Suprapubic skin (tissue), 4 donors: ENCODE measurements around the gene STXBP1. TPM values are rescaled to one million over a fixed set of nuclear protein-coding genes. Genes with fewer than 3 reads are reported as not detected.

ENCODE experiments used
- DNase-seq, 2 donors: peaks; one replicate each; pipeline ENCODE4 v3.0.0-alpha.2; 2019; ENCODE audit warnings: low spot score in 2 of 2
- H3K27ac ChIP-seq: fragments of 200-600 bp; sonication (generic); one replicate; pipeline ENCODE4 v1.5.1; 2019
- H3K27me3 ChIP-seq: fragments of 200-600 bp; sonication (generic); one replicate; pipeline ENCODE4 v1.5.1; 2019
- H3K36me3 ChIP-seq: fragments of 200-600 bp; sonication (generic); one replicate; pipeline ENCODE4 v1.5.1; 2019
- H3K4me1 ChIP-seq: fragments of 200-600 bp; sonication (generic); one replicate; pipeline ENCODE4 v1.5.1; 2019
- H3K4me3 ChIP-seq: fragments of 200-600 bp; sonication (generic); one replicate; pipeline ENCODE4 v1.5.1; 2019; ENCODE audit warnings: mild to moderate bottlenecking
- H3K9me3 ChIP-seq: fragments of 200-600 bp; sonication (generic); one replicate; pipeline ENCODE4 v1.5.1; 2019
- EP300 ChIP-seq: sonication (generic); formaldehyde crosslinking; IDR thresholded peaks from one replicate; pipeline ENCODE4 v1.6.1; 2017; ENCODE audit warnings: antibody characterized with exemption
- POLR2A ChIP-seq, 2 donors: fragments of 450-650 bp; IDR thresholded peaks; one replicate each; pipeline ENCODE4 v1.6.1; 2017; ENCODE audit warnings: antibody characterized with exemption in 2 of 2, mild to moderate bottlenecking in 2 of 2, moderate library complexity in 2 of 2
- POLR2AphosphoS5 ChIP-seq, 3 donors: sonication (generic); formaldehyde crosslinking; IDR thresholded peaks; one replicate each; pipeline ENCODE4 v1.6.1; 2017; ENCODE audit warnings: antibody characterized with exemption in 3 of 3
- WGBS: methylation state at CpG from one replicate; pipeline ENCODE4 v1.1.5; 2018; 5-methylcytosine and 5-hydroxymethylcytosine counted together
- total RNA-seq, 4 donors: library from RNA; depleted of rRNA; stranded (reverse); fragments of >200 nt; gene quantifications; one replicate each; pipeline ENCODE4 v1.1.0, GENCODE V29; 2016
- TF ChIP-seq, protein P1 (sequence below), 2 donors: fragments of 200-600 bp in 1 of 2; fragments of 450-650 bp in 1 of 2; sonication (generic) in 1 of 2; IDR thresholded peaks; one replicate each; pipeline ENCODE4 v1.5.1; 2016 to 2019; ENCODE audit warnings: antibody characterized with exemption in 2 of 2, mild to moderate bottlenecking in 1 of 2, moderate library complexity in 1 of 2

STXBP1 gene
- total RNA-seq, 4 donors from 2014 or later = 18.4 to 28.2 (median 24.5) TPM

DNA sequence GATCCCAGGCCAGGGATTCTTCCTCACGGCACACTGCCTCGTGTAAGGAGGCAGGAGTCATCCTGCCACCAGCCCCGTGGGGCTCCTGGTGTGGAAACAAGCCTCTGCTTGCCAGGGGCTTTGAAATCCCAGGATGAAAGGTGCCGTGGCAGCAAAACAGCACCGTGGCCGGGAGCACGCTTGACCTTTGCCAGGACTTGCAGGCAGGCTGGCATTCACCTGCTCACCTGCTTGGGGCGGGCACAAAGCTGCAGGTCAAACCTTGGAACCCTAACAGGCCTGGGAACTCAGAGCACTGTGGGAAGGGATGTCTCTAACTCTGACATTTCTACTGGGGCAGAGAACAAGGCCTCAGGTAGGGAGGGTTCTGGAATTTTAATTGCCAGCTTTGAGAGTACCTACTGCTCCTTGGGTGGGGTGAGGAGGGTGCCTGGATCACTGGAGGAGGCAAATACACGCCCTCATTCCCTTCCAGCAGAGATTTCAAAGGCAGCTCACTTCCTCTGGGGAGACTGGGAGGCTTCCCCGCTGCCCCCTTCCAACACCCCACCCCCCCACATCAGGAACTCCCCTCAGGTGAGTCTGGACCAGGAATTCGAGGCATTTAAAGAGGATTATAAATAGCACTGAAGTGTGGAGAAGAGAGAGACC is 45.6 kb upstream of the STXBP1 start:
- Histone ChIP-seq H3K4me3 (peak overlapping the region; percentile 76), H3K27me3 (no peaks in the 10 kb centered on the region), H3K9me3 (no peaks in the 10 kb centered on the region), H3K27ac (peak overlapping the region; percentile 97), H3K36me3 (no peaks in the 10 kb centered on the region), H3K4me1 (peaks cover 81% of the 10 kb centered on the region)
- no peak for DNase-seq
- 26% methylated on average over 9 of the region's 11 CpGs for WGBS
- TF ChIP-seq POLR2A (IDR thresholded peaks at IDR 0.05) (no peak), POLR2AphosphoS5 (IDR thresholded peaks at IDR 0.05) (no peak), EP300 (no peak)
- TF ChIP-seq, protein P1, sequence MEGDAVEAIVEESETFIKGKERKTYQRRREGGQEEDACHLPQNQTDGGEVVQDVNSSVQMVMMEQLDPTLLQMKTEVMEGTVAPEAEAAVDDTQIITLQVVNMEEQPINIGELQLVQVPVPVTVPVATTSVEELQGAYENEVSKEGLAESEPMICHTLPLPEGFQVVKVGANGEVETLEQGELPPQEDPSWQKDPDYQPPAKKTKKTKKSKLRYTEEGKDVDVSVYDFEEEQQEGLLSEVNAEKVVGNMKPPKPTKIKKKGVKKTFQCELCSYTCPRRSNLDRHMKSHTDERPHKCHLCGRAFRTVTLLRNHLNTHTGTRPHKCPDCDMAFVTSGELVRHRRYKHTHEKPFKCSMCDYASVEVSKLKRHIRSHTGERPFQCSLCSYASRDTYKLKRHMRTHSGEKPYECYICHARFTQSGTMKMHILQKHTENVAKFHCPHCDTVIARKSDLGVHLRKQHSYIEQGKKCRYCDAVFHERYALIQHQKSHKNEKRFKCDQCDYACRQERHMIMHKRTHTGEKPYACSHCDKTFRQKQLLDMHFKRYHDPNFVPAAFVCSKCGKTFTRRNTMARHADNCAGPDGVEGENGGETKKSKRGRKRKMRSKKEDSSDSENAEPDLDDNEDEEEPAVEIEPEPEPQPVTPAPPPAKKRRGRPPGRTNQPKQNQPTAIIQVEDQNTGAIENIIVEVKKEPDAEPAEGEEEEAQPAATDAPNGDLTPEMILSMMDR (IDR thresholded peaks at IDR 0.05) = no peak

- Histone ChIP-seq H3K36me3 (no peaks in the 10 kb centered on the region), H3K4me1 (peaks cover 74% of the 10 kb centered on the region), H3K27ac (peak overlapping the region; percentile 97), H3K4me3 (peak overlapping the region; percentile 76), H3K9me3 (no peaks in the 10 kb centered on the region), H3K27me3 (no peaks in the 10 kb centered on the region)
- 0% methylated on average over 7 of the region's 16 CpGs for WGBS
- DNase-seq = no peak
- TF ChIP-seq POLR2AphosphoS5 (IDR thresholded peaks at IDR 0.05) = no peak
- no peak for TF ChIP-seq POLR2A (IDR thresholded peaks at IDR 0.05)
- TF ChIP-seq EP300 = no peak
- TF ChIP-seq, protein P1 (IDR thresholded peaks at IDR 0.05) = no peak
Observed at GRCh38 chr9:127567035-127567729, 44.9 kb upstream of the STXBP1 start.

DNA sequence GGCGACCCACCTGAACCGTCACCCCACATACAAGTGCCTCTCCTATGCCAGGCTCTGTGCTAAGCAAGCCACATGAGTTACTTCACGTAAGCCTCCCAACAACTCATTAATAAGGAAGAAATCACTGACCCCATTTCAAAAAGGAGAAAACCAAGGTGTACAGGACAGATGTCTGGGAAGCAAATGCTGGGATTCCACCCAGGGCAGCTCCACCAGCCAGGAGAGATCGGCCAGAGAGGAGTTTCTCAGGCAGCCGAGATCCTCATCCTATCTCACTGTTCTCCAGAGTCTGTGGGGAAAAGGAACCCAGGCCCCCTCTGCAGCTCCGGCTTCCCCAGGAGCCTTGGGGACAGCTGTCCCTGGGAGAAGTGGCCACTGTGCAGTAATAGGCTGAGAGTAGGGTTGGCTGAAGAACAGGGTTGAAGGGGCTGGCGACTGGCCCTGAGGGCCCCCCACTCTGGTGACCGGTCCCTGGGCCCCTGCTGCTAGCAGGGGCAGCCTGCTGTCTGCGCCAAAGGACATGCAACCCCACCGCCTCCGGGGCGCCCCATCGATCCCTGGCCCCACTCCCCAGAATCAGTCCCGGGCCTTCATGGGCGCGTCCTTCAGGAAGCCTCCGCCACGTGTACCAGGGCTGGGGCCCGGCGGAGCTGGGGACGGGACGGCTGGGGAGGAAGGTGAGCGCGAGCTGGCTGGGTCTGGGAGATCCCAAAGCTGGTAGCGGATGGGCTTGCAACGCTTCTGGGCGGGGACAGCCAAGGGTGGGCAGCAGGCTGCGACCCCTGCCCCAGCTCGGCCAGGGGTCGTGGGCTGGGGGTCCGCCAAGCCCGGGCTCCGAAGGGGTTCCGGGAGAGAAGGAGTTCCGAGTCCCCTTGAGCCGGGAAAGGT is 44.1 kb upstream of the STXBP1 start:
- Histone ChIP-seq H3K4me1 (peaks cover 74% of the 10 kb centered on the region), H3K36me3 (no peaks in the 10 kb centered on the region), H3K4me3 (peak overlapping the region; percentile 76), H3K27ac (peak overlapping the region; percentile 97), H3K9me3 (no peaks in the 10 kb centered on the region), H3K27me3 (no peaks in the 10 kb centered on the region)
- TF ChIP-seq POLR2AphosphoS5 (IDR thresholded peaks at IDR 0.05) (no peak), POLR2A (IDR thresholded peaks at IDR 0.05) (no peak), EP300 (no peak)
- DNase-seq = peak in 1 of 2 donors; percentile 79
- WGBS = 1% methylated on average over 9 of the region's 36 CpGs

GRCh38 chr9:127568618-127568970 is 43.5 kb upstream of the STXBP1 start:
- Histone ChIP-seq H3K27me3 (no peaks in the 10 kb centered on the region), H3K4me3 (peak overlapping the region; percentile 76), H3K9me3 (no peaks in the 10 kb centered on the region), H3K27ac (peak overlapping the region; percentile 97), H3K36me3 (no peaks in the 10 kb centered on the region), H3K4me1 (peaks cover 74% of the 10 kb centered on the region)
- no peak for DNase-seq
- TF ChIP-seq POLR2AphosphoS5 (IDR thresholded peaks at IDR 0.05) (no peak), EP300 (no peak), POLR2A (IDR thresholded peaks at IDR 0.05) (no peak)
- TF ChIP-seq, protein P1 (IDR thresholded peaks at IDR 0.05) = no peak
- 0% methylated on average over 12 of the region's 50 CpGs for WGBS

GRCh38 chr9:127568971-127569885 is 42.8 kb upstream of the STXBP1 start:
- H3K4me3 ChIP-seq = peak overlapping the region; percentile 76
- peak overlapping the region; percentile 97 for H3K27ac ChIP-seq
- 1% methylated on average over 29 of the region's 78 CpGs for WGBS
- H3K4me1 ChIP-seq = peaks cover 74% of the 10 kb centered on the region
- no peaks in the 10 kb centered on the region for H3K36me3 ChIP-seq
- TF ChIP-seq POLR2AphosphoS5 (IDR thresholded peaks at IDR 0.05) (no peak), POLR2A (IDR thresholded peaks at IDR 0.05) (peak in 1 of 2 donors; percentile 55)
- TF ChIP-seq, protein P1 (IDR thresholded peaks at IDR 0.05) = no peak
- no peaks in the 10 kb centered on the region for H3K9me3 ChIP-seq
- no peaks in the 10 kb centered on the region for H3K27me3 ChIP-seq
- peak in 1 of 2 donors; percentile 85 for DNase-seq
